ENCODE results near the gene PTPMT1.

- TF ChIP-seq EZH2 (IDR thresholded peaks at IDR 0.05; ENCODE audit: insufficient read depth, poor library complexity, severe bottlenecking), result no peak
- no peak for TF ChIP-seq EZH2phosphoT487 (IDR thresholded peaks at IDR 0.05; ENCODE audit: insufficient read depth, low read depth)
These were observed 12.2 kb downstream of the PTPMT1 start for GRCh38 chr11:47577460-47578041.

Measured in GM23248 (cell line).